Measurements from ENCODE around the gene G6PC3. TPM values are rescaled to one million over a fixed set of nuclear protein-coding genes. Genes with fewer than 3 reads are reported as not detected.

The G6PC3 gene
- total RNA-seq, 1 donor from 2014 or later, result 42.4 TPM

- no peak for TF ChIP-seq CTCF (conservative IDR thresholded peaks at IDR 0.05; ENCODE audit: low read depth, low read length)
- H3K4me3 ChIP-seq (ENCODE audit: low read depth, low read length), result no peak overlapping the region
- DNase-seq (ENCODE audit: low read depth), result no peak
These were observed 50.5 kb downstream of the G6PC3 start for GRCh38 chr17:44120851-44121605.

- TF ChIP-seq CTCF (conservative IDR thresholded peaks at IDR 0.05; ENCODE audit: low read depth, low read length), result no peak
- DNase-seq (ENCODE audit: low read depth), result no peak
These were observed 51.7 kb downstream of the G6PC3 start for GRCh38 chr17:44121997-44122815.

DNA sequence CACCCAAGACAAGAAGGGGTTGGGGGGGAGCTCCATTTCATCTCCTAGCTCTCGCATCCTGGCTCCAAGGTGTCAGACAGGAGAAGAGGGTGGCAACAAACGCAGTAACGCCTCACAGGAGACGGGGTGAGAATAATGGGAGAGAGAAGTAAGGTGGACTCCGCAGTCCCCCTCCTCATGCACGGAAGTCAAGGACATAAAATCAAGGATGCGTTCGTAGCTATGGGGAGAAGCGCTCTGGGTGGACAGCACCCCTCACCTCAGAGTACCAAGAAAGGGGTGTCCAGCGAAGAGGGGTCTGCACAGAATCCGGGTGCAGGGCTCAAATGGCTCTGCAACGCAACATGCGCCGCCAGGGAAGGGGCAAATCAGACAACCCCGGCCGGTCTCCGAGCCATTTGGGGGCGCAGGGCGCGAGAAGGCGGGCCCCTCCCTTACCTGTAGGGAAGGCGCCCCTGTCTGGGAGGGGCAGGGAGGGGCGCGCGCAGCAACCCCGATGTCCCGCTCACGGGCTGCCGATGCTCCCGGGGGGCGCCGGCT lies 52.4 kb downstream of the G6PC3 start:
- no peak for TF ChIP-seq CTCF (conservative IDR thresholded peaks at IDR 0.05; ENCODE audit: low read depth, low read length)
- no peak for DNase-seq (ENCODE audit: low read depth)
- H3K4me3 ChIP-seq (ENCODE audit: low read depth, low read length), result peak overlapping the region; percentile 76

More at GRCh38 chr17:44121997-44122815, 51.7 kb downstream of the G6PC3 start:
- H3K4me3 ChIP-seq (ENCODE audit: low read depth, low read length), result peak overlapping the region; percentile 76

DNA sequence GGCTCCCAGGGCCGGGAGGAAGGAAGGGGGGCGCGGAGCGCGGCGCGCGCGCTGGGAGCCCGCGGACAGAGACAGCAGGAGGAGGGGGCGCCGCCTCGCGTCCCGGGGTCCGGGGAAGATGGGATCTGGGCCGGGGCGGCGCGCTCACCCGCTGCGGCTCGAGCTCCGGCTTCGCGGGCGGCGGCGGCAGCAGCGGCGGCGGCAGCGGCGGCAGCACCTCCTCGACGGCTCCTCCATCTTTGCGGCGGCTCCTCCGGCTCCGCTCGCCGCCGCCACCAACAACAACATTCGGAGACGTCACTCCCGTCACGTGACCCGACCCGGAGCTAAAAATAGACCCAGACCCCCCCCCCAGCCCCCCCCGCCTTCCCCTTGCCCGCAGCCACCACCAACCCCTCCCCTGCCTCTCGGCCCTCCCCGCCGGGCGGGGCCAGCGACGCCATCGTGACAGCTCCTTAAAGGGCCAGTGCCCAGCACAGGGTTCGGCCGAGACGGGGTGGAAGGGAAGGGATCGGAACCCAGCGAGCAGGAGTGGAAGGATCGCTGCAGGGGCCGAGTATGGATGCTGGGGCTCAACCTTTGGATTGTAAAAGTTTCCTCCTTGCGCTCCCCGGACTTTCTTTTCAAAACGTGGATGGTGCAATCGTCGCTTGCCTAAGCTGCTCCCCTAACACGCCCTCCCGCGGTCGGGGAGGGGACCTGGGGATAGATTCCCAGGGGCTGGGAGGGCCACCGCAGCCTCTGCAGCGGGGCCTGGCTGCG lies 53.0 kb downstream of the G6PC3 start, which contains the start of gene HDAC5:
Gene HDAC5 (minus strand): TSS at position 286 of the 762 bp plus-strand sequence. CDS start 6,126 bp downstream, outside the sequence.
- H3K4me3 ChIP-seq (ENCODE audit: low read depth, low read length), result peak within 1 kb of the TSS; percentile 76
- peak; percentile 59 for TF ChIP-seq CTCF (conservative IDR thresholded peaks at IDR 0.05; ENCODE audit: low read depth, low read length)
- peak; percentile 45 for DNase-seq (ENCODE audit: low read depth)

GRCh38 chr17:44124118-44124438 lies 53.5 kb downstream of the G6PC3 start:
- H3K4me3 ChIP-seq (ENCODE audit: low read depth, low read length), result peak overlapping the region; percentile 76
- no peak for TF ChIP-seq CTCF (conservative IDR thresholded peaks at IDR 0.05; ENCODE audit: low read depth, low read length)
- DNase-seq (ENCODE audit: low read depth), result peak; percentile 22

Other genes starting within 250 kb of the G6PC3 start
- gene MPP3, start 237.6 kb upstream of the G6PC3 start, total RNA-seq, result 8.6 and 10.8 TPM in 2 replicates
- gene CD300LG, start 223.6 kb upstream of the G6PC3 start, total RNA-seq, result not detected in 2 replicates
- 2.5 and 14.1 TPM in 2 replicates for gene MPP2, start 163.2 kb upstream of the G6PC3 start, total RNA-seq
- not detected in 2 replicates for gene PPY, start 128.3 kb upstream of the G6PC3 start, total RNA-seq
- not detected in 2 replicates for gene PYY, start 116.8 kb upstream of the G6PC3 start, total RNA-seq
- gene NAGS, start 66.1 kb upstream of the G6PC3 start, total RNA-seq, result 14.1 and 21.0 TPM in 2 replicates
- gene TMEM101, start 55.8 kb upstream of the G6PC3 start, total RNA-seq, result 38.2 and 42.9 TPM in 2 replicates
- 58.5 and 75.8 TPM in 2 replicates for gene LSM12, start 4.1 kb upstream of the G6PC3 start, total RNA-seq
- 7.3 and 13.5 TPM in 2 replicates for gene HDAC5, start 52.9 kb downstream of the G6PC3 start, total RNA-seq
- 12.0 and 12.9 TPM in 2 replicates for gene HROB, start 71.2 kb downstream of the G6PC3 start, total RNA-seq
- not detected in 2 replicates for gene ASB16, start 100.0 kb downstream of the G6PC3 start, total RNA-seq
- gene TMUB2, start 116.2 kb downstream of the G6PC3 start, total RNA-seq, result 19.1 and 26.3 TPM in 2 replicates
- gene ATXN7L3, start 129.1 kb downstream of the G6PC3 start, total RNA-seq, result 40.2 and 61.4 TPM in 2 replicates
- 37.5 and 57.4 TPM in 2 replicates for gene UBTF, start 148.9 kb downstream of the G6PC3 start, total RNA-seq
- gene SLC4A1, start 197.4 kb downstream of the G6PC3 start, total RNA-seq, result not detected in 2 replicates
- gene RUNDC3A, start 237.9 kb downstream of the G6PC3 start, total RNA-seq, result 0.07 and 2.2 TPM in 2 replicates

Data from epithelial cell of proximal tubule (primary cell).